Testis (tissue), 2 donors: ENCODE measurements around the gene TLR1.

Source experiments
- CTCF ChIP-seq, 3 experiments: fragments of 450-650 bp in 2 of 3; fragments of 200-600 bp in 1 of 3; sonication (generic) in 1 of 3; IDR thresholded peaks; one replicate each; pipeline ENCODE4 v1.5.1; 2016 to 2019; ENCODE audit warnings: antibody characterized with exemption in 3 of 3, mild to moderate bottlenecking in 2 of 3, moderate library complexity in 1 of 3
- POLR2A ChIP-seq: fragments of 450-650 bp; IDR thresholded peaks from one replicate; pipeline ENCODE4 v1.6.1; 2017; ENCODE audit warnings: antibody characterized with exemption, mild to moderate bottlenecking, moderate library complexity

DNA sequence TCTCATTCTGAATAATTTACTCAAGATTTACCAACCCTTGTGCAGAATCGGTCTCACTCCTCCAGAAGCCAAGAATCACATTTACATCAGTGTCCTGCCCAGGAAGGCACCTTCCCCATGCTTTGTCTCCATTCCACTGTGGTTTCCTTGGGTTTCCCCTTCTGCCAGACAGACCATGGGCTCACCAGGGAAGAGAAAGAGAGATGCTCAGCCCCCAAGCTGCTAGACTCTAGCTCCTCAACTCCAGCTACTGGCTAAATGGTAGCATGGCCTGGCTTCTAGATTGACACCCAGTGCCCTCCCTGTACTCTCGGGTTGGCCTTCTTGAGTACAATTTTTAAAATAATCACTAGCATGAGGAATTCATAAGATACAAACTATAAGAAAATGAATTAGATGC lies 34.7 kb downstream of the TLR1 start:
- TF ChIP-seq POLR2A (no peak), CTCF (IDR thresholded peaks at IDR 0.05) (no peak)
